NCI-H345 (cell line): Measurements from ENCODE around the gene THG1L.
"Not testable (repeated sequence)": the region's sequence is repeated elsewhere in the genome, so short reads cannot be mapped to it uniquely, and the experiment has no call there.

Experiments used
- DNase-seq: peaks from one replicate; lab custom pipeline; 2025; lab: John Stamatoyannopoulos, UW

The THG1L gene

DNA sequence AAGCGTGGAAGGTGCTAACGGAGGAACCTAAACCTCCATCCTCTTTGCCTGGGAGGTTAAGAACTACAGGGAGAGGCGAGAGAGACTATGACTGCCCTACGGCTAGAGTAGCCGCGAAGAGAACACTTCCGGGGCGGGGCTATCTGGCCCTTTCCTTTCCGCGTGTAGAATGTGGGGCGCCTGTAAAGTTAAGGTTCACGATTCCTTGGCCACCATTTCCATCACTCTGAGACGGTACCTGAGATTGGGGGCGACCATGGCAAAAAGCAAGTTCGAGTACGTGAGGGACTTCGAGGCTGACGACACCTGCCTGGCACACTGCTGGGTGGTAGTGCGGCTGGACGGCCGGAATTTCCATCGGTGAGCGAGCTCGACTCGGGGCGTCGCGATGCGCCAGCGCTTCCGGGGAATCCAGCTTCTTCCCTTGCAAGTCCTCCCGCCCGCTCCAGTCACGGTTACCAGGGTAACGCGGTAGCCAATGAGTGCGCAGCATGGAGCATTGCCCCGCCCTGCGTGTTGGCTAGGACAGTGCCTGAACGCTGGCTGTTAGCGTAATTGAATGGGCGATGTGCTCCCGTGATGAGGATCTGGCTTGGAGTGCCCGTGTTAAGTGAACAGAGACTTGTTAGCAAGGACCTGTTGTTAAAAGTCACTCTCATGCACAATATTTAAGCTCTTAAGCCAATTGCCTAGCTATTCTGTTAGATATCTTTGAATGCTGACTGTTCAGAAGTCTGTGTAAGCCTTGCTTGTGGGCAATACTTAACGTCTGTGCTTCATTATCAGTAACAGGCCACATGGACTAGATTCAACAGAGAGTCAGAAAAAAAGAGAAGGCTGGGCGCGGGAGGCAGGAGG lies at the start of gene THG1L:
Gene THG1L (plus strand): TSS at position 149 of the 858 bp plus-strand sequence. CDS start 21 bp downstream, at position 170.
- DNase-seq: peak; percentile 99

GRCh38 chr5:157682257-157682656 lies 49.0 kb upstream of the THG1L start:
- DNase-seq: no peak

DNA sequence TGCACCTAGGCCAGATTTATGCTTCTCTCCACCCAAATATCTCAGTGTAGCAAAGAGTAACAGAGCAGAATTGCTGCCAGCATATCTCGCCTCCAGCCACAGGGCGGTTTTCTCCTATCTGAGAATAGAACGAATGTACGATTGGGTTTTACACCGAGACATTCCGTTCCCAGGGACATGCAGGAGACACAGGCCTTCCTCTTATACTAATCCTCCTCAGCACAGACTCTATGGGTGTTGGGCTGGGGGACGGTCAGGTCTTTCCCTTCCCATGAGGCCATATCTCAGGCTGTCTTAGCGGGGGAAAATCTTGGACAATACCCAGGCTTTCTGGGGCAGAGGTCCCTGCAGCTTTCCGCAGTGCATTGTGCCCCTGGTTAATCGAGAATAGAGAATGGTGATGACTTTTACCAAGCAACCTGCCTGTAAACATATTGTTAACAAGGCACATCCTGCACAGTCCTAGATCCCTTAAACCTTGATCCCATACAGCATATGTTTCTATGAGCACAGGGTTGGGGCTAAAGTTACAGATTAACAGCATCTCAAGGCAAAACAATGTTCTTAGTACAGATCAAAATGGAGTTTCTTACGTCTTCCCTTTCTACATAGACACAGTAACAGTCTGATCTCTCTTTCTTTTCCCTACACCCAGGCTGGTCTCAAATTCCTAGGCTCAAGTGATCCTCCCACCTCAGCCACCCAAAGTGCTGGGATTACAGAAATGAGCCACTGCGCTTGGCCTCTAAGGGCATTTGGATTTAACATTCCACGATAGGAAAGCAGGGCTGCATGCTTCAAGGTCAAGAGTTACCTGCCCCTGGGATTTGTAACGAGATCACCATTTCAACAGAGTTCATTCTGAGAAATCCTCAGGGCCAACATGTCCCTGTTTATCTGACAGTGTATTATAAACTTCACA lies 44.7 kb upstream of the THG1L start:
- DNase-seq: not testable (repeated sequence)

GRCh38 chr5:157687198-157687554 lies 44.0 kb upstream of the THG1L start:
- no peak for DNase-seq

- DNase-seq: no peak
Measured at GRCh38 chr5:157689942-157690689, 41.1 kb upstream of the THG1L start.

- no peak for DNase-seq
Measured at GRCh38 chr5:157690690-157691433, 40.4 kb upstream of the THG1L start.

GRCh38 chr5:157693816-157694215 lies 37.4 kb upstream of the THG1L start:
- not testable (repeated sequence) for DNase-seq

DNA sequence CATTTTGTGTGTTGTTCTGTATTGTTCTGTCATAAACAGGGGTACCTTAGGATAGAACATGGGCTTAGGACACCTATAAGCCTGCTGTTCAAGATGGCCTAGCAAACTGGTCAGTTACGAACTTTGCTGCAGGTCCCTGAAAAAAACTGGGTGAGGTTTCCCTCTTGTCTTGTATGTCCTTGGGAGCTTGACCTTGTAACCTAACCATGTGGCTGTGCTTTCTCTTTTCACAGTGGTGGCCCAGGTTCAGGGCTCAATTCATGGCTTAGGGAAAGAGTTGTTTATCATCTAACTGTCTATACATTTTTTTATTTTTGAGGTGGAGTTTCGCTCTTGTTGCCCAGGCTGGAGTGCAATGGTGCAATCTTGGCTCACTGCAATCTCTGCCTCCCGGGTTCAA lies 35.1 kb upstream of the THG1L start:
- not testable (repeated sequence) for DNase-seq

DNA sequence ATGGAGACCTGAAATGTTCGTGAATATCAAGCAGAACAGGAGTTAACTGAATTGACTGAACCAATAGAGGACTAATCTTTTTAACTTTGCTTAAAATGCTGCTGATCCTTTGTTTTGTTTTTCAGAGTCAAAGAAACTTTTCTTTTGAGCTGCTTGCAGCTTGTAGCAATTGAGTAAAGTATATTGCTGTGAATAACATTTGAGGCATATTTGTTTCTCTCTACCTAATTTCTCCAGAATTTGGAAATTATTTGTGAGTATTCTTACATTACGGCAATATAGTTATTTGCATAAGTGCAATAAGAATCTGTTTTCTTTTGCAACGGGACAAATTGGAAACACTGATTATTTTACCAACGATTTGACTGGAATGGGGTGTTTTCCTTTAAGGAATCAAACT lies 32.5 kb upstream of the THG1L start:
- not testable (repeated sequence) for DNase-seq

DNA sequence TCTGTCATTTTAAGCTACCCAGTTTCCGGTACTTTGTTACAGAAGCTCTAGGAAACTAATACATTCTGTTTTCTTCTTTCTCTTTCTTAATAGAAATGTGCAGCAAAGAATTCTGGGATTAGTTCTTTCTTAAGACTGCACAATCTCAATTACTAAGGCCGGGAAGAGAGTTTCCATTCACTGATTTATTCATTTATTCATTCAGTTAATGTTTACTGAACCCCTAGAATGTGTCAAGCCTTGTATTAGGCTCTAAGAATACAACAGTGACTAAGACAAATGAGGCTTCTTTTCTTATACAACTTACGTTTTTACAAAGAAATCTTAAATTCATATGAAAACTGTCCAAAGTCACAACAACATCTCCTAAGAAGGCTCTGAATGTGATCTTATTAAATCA lies 27.5 kb upstream of the THG1L start:
- DNase-seq: no peak

- DNase-seq: no peak
Measured at GRCh38 chr5:157708866-157709265, 22.4 kb upstream of the THG1L start.

DNA sequence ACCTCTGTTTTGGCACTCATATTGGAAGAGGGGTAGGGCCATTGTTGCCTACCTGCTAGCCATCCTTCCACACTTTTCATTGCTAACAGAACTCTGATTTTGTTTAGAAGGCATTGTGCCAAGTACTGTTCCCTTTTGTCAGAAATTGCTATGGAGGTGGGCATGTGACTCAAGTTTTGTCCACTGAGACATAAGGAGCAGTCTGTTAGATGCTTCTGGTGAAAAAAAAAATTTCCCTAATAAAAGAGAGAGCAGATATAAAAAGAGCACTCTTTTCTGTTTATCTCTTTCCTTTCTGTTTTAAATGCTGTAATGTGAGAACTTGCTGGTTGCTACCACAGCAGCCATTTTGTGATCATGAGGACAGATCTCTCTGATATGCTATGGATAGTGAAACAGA lies 21.9 kb upstream of the THG1L start:
- DNase-seq: no peak

GRCh38 chr5:157710431-157710830 lies 20.8 kb upstream of the THG1L start:
- no peak for DNase-seq

DNA sequence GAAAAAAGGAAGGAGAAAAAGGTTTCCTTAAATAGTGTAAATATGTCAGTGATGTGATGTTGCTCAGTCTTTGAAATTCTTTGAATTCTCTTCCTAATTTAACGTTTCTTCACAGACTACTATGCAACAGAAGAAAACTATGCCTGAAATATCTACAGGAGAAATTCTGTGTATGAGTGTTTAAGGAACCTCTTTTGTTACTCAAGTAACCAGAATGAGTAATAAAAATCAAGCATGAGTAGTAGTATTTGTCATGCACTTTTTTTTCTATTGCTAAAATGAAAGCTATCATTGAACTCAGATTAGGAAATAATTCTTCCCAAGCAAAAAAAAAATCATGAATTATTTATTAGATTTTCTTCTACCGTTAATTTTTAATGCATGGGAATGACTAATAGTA lies 20.3 kb upstream of the THG1L start:
- no peak for DNase-seq

DNA sequence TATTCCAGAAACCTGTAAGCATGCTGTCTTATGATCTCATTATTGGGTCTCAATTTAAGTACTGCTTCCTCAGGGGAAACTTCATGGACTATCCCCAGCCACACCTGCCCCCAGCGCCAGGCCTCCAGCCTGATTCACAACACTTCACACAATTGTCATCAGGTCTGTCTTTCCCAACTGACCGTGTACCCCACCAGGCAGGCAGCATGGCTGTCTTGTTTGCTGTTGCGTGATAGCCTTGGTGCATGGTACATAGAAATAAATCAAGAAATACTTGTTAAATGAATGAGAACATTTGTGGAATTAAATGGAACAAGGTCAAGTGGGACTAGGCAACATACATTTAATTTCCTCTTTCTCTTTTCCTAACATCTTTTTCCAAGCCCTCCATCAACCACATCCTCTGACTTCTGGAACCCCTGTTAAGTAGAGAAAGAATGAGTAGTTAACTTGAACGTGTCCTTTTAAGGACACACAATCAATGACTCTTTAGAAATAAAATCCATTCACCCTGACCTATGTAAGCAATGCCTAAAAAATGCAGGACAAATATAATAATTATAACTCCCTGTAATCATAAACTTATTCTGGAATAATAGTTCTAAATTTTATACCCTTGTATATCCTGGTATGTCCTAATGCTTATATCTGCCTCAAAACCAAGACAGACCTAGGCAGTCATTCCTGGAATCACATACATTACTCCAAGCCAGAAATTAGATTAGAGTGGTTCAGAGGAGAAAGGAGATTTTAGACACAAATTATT lies 17.2 kb upstream of the THG1L start:
- no peak for DNase-seq

DNA sequence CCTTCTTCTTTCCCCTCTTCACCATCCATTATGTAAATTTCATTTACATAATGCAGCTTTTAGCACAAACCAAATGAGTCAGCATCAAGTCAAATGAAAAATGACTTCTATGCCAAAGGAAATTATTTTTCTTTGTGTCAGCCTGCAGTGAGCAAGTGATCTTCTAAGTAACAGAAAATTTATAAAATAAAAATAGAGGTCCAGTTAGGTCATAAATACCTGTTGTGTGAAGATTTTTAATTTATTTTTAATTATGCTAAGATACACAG lies 16.7 kb upstream of the THG1L start:
- DNase-seq: no peak

GRCh38 chr5:157718519-157718918 lies 12.7 kb upstream of the THG1L start:
- DNase-seq: peak; percentile 23

DNA sequence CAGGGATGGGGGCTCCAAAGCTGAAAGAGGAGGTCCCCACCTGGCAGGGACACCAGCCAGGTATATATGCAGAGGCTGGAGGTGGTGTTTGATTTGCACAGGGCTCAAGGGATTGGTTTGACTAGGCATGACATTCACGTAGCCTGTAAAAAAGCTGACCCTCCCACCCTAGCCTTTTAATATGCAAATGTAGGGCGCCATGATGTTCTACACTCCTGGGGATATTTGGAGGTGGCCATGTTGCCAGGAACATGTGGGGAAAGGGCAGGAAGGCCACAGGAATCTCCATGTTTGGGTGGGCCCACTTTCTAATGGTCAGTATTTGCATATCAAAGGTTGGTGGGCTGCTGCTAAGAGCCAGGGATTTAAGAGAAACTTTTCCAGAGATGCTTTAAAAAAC lies 12.0 kb upstream of the THG1L start:
- DNase-seq: no peak

DNA sequence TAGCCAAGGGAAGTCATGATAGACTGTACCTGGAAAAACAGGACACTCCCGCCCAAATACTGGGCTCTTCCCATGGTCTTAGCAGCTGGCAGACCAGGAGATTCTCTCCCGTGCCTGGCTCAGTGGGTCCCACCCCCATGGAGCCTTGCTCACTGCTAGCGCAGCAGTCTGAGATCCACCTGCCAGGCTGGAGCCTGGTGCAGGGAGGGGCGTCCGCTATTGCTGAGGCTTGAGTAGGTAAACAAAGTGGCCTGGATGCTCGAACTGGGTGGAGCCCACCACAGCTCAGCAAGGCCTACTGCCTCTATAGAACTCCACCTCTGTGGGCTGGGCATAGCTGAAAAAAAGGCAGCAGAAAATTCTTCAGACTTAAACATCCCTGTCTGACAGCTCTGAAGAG lies 10.1 kb upstream of the THG1L start:
- peak; percentile 37 for DNase-seq

- DNase-seq: not testable (repeated sequence)
Measured at GRCh38 chr5:157722895-157723294, 8.3 kb upstream of the THG1L start.

DNA sequence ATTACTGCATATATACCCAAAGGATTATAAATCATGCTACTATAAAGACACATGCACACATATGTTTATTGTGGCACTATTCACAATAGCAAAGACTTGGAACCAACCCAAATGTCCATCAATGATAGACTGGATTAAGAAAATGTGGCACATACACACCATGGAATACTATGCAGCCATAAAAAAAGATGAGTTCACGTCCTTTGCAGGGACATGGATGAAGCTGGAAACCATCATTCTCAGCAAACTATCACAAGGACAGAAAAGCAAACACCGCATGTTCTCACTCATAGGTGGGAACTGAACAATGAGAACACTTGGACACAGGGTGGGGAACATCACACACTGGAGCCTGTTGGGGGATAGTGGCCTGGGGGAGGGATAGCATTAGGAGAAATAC lies 4.6 kb upstream of the THG1L start:
- not testable (repeated sequence) for DNase-seq
